ENCODE measurements around the gene CAPN9.
"Not testable (repeated sequence)": the region's sequence is repeated elsewhere in the genome, so short reads cannot be mapped to it uniquely, and the experiment has no call there.

CAPN9 gene, protein sequence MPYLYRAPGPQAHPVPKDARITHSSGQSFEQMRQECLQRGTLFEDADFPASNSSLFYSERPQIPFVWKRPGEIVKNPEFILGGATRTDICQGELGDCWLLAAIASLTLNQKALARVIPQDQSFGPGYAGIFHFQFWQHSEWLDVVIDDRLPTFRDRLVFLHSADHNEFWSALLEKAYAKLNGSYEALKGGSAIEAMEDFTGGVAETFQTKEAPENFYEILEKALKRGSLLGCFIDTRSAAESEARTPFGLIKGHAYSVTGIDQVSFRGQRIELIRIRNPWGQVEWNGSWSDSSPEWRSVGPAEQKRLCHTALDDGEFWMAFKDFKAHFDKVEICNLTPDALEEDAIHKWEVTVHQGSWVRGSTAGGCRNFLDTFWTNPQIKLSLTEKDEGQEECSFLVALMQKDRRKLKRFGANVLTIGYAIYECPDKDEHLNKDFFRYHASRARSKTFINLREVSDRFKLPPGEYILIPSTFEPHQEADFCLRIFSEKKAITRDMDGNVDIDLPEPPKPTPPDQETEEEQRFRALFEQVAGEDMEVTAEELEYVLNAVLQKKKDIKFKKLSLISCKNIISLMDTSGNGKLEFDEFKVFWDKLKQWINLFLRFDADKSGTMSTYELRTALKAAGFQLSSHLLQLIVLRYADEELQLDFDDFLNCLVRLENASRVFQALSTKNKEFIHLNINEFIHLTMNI

GRCh38 chr1:230747127-230747730, at the start of gene CAPN9:
Gene CAPN9 (plus strand): TSS chr1:230747388. CDS start chr1:230747497, 109 bp downstream.
- FAIRE-seq, result no peak

DNA sequence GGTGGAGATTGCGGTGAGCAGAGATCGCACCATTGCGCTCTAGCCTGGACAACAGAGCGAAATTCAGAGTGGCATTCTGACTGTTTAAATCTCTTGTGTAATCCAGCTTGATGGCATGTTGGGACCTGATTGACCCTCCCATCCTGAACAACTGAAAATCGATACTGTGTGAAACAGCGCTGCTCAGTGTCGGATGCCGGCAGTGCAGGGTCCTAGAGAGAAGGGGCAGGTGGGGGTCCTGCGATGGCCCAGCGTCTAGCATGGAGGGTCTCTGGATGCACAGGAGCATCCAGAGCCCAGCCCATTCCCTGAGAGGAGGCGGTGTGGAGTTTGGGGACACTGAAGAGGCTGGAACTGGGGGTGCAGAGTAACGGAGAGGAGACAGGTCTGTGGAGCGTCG, 49.1 kb upstream of the CAPN9 start:
- no peak for FAIRE-seq

DNA sequence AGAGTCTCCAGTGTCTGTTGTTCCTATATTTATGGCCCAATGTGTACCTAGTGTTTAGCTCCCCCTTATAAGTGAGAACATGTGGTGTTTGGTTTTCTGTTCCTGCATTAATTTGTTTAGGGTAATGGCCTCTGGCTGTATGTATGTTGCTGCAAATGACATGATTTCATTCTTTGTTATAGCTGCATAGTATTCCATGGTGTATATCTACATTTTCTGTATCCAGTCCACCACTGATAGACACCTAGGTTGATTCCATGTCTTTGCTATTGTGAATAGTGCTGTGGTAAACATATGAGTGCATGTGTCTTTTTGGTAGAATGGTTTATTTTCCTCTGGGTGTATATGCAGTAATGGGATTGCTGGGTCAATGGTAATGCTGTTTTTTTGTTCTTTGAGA, 48.2 kb upstream of the CAPN9 start:
- not testable (repeated sequence) for FAIRE-seq

- FAIRE-seq, result no peak
Observed at GRCh38 chr1:230699716-230700115, 47.5 kb upstream of the CAPN9 start.

DNA sequence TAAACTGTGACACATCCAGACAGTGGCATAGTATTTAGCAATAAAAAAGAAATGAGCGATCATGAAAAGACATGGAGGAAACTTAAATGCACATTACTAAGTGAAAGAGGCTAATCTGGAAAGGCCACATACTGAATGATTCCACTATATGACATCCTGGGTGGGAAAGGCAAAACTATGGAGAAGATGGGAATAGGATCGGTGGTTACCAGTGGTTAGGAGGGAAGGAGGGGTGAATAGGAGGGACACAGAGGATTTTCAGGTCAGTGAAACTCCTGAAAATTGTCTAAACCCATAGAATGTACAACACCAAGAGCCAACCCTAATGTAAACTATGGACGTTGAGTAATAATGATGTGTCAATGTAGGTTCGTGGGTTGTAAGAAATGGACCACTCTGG, 47.1 kb upstream of the CAPN9 start:
- no peak for FAIRE-seq

DNA sequence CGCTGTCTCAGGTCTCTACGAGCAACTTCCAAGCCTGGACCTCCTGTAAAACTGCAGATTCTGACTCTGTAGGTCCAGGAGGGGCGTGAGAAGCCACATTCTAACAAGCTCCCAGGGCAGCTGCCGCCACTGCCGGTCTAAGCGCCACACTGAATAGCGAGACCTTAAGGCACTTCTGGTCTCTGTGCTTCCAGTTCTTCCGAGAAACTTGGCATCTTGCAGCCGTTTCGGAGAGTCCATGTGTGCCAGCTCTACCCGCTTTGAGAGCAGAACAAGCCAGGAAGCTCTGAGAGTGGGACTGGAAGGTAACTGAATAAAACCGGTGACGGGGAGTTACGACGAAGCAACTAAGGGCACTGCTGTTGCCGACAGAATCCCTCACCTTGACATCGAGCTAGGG, 45.8 kb upstream of the CAPN9 start:
- no peak for FAIRE-seq

DNA sequence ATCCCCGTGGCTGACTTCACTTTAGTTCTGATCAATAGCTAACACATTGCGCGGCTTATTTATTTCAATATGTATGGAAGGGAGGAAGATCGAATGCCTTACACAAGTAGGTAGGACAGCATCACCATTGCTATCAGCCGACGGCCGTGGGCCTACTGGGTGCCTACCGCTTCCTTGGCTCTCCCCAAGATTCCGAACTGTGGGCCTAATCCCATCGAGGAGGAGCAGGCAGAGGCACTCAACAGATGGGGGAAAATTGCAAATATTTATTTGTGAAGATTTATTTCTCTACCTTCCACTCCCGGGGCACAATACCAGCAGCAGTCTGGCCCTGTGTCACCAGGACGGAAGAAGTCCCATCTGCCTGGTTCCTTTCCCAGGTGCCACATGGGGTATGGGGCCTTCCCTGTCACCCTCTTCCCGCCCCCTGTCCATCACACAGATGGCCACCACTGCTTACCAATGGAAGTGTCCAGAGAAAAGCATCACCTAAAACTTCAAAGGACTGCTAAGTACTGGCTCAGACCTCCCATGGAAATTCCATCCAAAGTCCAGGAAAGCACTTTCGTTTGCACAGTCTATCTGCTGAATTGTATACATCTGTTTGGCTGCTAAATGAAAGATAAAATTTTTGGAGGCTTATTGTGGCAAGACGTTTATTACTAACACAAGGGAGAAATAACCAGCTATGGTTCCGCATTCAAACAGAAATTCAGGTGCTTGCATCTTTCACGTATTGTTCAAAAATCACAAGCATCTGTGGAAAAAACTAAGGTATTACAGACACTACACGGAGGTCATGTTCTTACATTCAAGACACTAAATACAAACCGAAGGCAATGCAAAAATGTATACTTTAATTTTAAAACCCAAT, 45.1 kb upstream of the CAPN9 start:
- no peak for FAIRE-seq

DNA sequence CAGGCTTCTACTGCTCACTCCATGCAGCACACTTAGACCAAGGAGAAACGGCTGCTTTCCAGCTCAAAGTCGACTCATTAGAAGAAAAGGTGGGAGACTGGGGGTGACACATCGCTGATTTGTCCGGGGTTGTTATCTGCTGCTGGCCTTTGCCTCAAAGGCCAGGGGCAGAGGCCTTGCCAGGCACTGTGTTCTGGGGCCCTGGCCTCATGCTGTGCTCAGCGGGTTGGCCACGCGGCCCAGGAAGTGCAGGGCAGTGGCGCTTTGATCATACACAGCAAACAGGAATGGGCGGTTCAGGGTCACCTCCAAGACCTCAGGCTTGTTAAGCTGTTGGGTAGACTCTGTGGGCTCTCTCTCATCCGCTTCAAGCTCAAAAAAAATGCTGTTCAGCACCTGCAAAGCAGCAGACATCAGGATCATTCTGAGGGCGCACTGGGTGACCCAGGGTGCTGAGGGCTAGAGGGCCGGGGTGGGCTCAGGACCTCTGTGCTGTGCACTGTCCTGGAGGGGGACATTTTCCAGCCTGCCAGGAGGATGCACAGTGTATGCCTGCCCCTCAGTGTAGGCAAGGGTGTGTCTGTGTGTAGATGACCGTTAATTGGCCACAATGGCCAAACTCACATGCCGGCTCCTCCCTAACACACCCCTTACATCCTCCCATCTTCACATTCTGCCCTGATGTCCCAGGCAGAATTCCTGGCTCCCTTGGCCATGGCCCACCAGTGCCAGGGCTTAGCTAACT, 44.1 kb upstream of the CAPN9 start:
- no peak for FAIRE-seq

- no peak for FAIRE-seq
Observed at GRCh38 chr1:230703679-230704385, 43.4 kb upstream of the CAPN9 start.

- FAIRE-seq, result no peak
Observed at GRCh38 chr1:230704830-230705229, 42.4 kb upstream of the CAPN9 start.

GRCh38 chr1:230705289-230706019, 41.7 kb upstream of the CAPN9 start:
- no peak for FAIRE-seq

GRCh38 chr1:230706020-230706699, 41.0 kb upstream of the CAPN9 start:
- no peak for FAIRE-seq

GRCh38 chr1:230706887-230707731, 40.1 kb upstream of the CAPN9 start:
- no peak for FAIRE-seq

- FAIRE-seq, result no peak
Observed at GRCh38 chr1:230707732-230708630, 39.2 kb upstream of the CAPN9 start.

DNA sequence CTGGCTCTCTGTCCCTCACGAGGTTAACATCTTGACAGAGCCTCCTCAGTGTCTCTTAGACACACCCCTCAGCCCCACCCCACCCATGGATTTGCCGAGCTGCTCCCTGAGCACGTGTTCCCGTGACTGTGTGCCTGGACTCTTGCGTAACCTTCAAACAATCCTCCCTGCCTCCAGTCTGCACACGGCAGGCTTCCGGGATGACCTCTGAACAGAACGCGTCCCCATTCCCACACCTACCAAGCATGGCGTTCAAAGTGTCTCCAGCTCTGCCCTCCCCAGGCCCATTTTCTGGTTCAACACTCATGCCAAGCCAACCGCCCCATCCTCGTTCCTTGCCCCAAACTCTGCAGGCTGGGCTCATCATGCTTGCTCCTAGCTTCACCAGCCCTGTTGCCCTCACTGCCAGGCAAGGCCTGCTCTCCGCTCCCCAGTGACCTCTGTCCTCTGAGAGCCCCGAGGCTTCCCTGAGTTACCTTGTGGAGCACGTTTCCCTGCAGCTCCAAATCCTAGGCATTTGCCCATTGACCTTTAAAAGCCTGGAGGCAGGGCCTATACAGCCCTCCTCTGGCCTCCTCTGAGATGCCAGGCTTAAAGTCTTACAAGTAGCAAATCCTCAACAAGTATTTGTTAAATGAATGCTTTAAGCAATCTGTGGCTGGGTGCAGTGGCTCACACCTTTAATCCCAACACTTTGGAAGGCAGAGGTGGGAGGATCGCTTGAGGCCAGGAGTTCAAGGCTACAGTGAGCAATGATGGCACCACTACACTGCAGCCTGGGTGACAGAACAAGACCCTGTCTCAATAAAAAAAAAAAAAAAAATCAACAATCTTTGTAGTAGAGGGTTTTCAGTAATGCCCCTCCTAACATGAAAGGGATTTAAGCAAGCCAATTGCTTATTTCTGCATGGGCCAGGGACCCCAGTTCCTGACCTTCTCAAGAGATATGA, 38.3 kb upstream of the CAPN9 start:
- no peak for FAIRE-seq

DNA sequence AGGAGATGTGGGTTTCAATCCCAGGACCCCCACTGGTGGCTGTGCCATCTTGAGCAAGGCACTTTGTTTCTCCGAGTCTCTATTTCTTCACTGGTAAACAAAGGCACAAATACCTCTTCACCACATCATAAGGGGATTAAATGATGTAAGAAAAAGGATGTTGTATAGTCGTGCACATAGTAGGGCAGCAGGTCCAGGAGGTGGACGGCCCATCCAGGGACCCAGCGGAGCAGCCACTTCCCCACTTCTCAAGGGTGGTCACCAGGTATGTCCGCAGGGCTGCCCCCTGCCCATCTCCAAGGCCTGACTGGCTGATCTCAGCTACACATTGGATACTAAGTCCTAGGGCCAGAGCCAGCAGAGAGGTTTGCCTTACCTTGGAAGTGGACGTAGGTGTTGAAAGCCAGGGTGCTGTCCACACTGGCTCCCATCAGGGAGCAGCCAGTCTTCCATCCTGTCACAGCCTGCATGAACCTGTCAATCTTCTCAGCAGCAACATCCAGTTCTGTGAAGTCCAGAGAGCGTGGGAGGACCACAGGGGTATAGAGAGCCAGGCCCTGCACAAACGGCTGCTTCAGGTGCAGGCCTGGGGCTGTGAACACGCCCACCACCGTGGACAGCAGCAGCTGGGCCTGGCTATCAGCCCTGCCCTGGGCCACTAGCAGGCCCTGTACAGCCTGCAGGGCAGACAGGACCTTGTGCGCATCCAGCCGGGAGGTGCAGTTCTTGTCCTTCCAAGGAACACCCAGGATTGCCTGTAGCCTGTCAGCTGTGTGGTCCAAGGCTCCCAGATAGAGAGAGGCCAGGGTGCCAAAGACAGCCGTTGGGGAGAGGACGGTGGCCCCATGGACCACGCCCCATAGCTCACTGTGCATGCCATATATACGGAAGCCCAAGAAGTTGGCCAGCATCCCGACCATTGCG, 37.3 kb upstream of the CAPN9 start:
- no peak for FAIRE-seq

Measured in endometrium (tissue), 2 donors.